T-helper 2 cell (primary cell): ENCODE data around the gene TCF4.

Source experiments
- DNase-seq, 5 experiments: peaks; one replicate each; pipeline versions ENCODE4 v3.0.0 to v3.0.0-alpha.2; 2012 to 2022

Gene TCF4

DNA sequence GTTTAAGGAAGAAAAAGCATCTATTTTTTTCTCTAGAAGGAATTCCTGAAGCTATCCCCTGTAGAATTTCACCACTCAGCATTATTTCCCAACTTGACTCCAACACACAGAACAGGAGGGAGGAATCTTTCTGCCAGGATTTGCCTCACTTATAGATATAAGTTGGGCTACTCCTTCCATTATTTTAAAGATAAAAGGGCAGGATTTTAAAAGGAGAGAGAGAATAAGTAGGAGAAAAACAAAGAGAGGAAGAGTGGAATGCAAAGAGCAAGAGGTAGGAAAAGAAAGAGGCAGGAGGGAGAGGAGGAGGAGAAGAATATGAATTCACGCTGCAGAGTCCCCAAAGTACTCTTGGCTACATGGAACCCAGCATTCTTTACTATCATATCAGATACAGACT is 182.5 kb downstream of the TCF4 start:
- DNase-seq: no peak

DNA sequence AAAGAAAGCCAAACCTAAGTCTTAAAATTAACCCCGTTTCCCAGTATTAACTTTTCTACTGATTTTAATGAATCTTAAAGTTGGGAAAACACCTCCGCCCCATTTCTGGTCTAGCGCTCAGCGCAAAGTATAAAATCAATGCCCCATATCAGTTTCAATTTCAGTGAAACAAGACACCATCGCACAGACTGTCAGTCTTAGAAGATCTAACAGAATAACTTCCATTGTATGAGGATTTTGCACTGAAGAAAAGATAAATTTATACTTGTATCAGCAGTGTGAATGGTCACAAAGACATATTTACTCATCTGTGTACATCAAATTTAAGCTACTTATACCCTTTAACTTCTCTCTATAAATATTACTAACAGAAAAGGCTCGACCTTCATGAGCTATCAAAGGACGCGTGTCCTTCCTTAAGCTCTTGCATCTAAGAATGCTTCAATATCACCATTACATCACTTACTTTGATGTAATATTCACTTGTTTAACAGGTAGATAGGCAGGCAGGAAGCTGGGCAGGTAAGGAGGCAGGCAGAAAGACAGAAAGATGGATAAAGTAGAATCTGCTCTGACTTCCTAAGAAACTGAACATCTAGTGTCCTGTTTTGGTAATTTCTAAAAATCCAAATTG is 183.0 kb downstream of the TCF4 start:
- DNase-seq: no peak

DNA sequence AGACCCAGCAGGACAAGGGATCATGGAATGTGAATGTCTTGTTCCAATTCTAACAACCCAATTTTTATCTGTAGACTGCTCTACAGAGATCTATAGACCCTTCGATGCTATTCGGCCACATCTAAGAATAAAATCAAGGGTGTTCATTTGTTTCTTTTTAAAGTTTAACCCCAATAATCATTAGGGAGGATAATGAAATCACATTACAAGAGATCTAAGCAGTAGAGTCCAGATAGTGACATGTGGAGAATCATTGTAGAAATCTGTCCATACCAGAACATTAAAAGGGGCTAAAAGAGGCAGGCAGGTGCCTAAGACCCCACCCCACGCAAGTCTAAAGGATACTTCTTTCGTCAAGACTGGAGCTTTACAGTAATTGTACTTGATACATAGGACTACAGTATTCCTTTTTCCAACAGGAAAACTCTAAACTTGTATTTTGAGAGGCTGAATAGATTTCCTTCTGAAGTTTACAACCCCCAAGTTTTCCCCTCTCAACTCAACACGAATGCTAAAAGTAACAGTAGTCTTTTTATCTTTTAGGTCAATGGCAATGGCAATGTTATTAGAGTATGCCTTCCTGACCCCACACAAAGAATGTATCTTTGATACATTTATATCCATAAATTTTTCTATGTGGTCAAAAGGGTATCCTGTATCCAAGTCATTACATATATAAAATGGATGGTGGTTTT is 183.7 kb downstream of the TCF4 start:
- DNase-seq: no peak

DNA sequence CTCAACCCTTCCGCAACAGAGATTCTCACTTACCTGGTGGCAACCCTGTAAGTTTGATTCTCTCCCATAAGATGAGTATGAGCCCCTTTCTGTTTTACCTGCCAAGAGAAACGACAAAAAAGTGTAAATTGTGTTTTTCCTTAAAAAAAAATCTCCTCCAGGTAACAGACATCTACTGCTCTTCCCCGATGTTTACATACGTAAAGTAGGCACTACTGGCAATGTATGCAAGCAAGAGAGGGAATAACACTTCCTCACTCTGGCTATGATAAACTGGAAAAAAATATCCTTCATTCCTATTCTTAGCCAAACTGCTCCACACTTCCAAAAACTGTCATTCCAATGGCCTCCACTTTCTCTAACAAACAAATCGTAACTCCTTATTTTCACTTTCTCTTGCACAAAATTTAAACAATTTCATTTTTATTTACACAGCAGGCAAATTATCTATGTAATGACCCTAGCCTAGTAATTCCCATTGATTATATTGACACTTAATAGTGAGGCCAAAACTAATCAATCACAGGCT is 184.5 kb downstream of the TCF4 start:
- DNase-seq: no peak

DNA sequence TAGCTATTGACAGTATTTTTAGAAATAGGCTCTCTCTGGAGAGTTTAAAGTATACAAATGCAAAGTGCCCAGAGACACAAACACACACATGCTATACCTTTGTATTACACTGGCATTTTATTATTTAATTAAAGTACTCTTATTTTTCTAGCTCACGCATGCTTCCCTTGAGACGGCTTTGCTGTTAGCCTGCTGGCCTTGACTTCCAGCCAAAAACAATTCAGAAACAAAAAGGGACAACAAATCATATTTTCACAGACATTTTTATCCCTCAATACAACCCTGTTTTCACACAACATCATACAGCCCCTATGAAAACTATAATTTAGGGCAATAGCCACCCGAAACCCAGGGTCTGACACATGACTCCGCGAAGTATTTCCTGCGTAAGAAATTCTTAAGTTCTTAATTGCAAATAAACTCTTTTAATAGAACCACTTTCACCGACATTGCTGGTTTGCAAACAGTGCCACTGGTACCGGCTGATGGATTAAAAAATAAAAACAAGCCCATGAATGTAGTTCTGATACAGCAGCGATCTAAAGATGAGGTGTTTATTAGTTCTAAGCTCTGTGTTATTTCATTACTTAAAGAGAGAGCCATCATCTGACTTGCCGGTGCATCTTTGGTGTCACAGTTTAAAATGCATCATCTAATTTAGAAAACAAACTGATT is 185.1 kb downstream of the TCF4 start:
- no peak for DNase-seq

DNA sequence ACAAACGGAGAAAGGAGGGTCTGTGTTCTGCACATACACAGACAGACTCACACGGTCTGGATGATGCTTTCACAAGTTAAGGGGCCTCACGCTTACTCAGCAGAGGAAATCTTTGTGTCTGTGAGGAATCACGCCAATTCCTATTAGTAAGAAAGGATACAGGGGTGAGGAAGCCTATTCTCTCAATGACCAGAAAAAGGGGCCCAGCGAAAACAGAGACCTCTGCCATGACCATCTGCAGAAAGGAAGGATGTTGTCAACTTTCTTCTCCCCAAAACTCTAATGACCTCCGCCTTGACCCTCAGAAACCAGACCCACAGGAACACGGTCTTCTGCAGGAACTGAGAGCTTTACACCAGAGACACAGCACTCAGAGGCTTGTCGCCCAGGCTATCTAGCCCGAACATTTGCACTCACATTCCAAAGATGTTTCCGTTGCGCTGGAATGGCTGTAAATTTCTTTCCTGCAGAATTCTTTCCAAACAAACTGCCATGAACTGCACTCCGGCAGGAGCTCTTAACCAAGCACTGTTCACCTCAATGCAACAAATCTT is 186.3 kb downstream of the TCF4 start:
- no peak for DNase-seq

DNA sequence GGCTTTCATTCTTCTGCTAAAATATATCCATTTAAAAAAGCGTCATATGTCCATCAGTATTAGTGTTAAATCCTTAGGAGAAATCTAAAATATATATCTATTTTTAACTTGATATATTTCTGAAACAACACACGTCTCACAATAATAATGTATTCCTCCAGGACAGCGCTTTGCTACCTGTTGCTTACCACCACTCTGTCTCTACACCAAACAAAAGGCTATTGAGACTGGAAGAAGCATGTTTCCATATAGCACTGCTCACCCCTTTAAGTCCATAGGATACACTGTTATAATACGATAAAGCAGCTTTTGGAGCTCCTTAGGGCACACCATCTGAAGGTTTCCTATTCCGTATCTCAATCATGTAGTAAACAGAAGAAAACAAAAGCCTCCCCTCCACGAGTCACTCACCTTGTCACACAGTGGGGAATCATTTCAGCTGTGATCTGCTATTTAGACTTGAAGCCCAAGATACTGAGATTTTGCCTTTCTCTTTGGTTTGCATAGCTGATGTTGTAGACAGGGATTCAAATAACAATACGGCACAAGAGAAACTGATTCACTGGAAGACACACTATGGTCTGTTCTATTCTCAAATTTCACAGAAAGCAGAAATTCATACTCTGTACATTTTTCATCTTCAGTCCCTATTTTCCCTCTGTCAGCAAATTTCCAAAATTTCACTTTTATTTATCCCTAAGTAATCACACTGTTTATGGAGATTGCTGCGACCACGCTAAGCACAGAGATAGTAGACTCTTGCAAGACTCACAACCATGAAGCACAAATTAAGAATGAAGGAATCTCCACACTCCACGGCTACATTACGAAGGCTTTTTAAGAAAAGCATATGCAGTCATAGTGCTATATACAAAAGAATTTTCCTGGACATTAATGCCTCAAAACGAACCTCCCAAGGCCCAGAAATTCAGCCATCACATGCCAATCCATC is 187.1 kb downstream of the TCF4 start:
- no peak for DNase-seq

DNA sequence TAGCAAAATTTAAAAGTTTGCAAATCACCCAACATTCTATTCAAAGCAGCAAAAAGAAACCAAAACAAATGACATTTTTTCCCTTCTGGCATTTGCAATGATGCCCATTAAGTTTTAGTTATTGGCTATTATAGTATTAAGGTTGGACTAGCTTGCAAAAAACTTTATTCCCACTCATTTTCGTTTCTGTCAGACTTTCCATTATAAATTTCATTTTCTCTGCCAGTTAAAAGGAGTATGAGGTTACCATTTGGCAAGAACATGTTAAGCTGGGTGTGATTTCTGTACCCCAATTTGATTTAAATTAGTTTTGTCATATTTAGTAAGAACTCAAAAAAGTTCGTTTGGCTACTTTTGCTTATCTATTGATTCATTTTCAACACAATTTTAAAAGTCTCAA is 187.9 kb downstream of the TCF4 start:
- DNase-seq: no peak

DNA sequence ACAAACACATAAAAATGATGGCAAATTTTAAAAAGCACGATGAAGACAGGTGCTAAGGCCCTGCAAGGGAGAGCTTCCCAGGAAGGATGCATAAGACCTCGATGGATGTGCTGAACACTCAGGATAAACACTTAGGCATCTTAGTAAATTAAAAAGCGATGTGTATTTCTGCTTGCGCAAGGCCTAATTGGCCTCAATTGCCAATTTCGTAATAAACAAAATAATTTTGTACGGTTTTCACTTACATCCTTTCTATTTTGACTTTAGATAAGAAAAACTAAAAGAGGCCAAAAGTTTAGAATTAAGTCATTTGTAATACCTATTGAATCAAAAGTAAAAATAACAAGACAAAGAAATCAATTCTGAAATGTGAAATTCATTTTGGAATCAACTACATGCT is 189.1 kb downstream of the TCF4 start:
- DNase-seq: no peak

DNA sequence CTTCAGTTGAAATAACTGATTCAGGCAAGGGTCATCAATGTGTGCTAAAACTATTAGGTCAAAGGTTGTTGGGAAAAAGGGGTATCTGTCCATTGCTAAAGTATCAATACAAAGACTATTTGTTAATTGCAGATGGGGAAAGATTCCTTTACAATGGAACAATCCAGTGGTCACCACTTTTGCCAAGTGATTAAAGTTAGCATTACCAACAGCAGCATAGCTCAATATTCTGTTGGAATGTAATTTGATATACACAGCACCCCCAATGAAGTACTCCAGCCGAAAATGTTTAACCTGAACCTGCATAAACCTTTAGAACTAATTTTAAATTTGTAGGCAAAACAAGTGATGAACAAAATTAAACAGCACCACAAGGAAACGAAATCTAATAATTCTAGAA is 191.0 kb downstream of the TCF4 start:
- DNase-seq: no peak

DNA sequence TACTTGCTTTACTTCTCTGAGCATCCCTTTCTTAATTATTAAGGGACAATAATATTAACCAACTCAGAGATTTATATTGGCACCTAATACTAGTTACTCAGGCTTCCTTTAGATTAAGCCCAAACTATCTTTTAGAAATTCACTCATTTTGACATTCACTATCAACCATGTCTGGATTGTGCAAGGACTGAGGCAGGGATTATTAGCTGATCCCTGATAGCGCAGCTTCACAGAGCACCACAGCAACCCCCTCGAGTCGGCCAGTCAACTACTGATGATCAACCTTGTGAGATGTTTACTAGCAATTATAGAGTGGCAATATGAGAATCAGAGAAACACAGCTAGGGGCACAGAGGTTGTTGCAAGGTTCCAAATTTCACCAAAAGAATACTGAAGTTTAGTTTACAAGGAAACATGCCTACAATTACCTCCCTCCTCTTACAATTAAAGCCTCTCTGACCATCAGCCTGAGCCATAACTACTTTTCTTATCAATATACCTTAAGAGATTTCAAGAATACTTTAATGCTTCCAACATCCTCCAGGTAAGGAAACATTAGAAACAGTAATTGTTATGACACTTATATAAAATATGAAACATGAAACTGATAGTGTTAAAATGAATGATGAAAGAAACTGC is 191.6 kb downstream of the TCF4 start:
- DNase-seq: no peak

DNA sequence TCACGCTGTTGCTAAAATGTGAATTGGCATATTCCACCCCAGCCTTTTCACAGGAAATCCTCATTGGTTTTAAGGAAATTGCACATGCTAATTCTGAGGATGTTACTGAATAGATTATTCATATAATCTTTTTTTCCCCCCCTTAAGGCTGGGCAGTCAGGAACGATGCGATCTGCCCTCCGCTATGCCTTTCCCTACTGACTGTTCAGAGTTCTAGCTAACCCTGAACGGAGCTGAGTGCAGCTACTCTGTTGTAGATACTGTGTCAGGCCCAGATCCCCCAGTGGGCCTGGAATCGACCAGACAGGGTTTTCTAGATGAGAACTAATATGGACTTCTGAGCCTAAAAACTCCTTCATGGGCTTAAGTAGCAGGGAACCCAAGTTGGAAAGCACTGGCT is 192.2 kb downstream of the TCF4 start:
- no peak for DNase-seq

DNA sequence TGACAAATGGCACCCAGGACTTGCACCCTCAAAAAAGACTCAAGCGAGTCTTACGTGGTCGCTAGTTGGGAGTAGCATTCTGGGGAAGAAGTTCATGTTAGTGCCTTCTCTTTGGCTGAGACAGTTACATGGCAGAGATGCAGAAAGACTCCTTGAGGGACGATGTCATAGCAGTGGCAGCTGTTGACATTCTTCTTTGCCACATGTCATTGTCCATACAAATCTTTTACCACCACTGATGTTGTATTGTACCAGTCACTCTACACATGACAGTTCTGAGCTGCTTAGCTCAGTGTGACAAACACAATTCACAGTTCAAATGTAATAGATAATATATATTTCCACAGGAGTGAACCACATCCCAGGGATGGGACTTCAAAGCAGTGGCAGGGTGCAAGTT is 197.1 kb downstream of the TCF4 start:
- DNase-seq: no peak

DNA sequence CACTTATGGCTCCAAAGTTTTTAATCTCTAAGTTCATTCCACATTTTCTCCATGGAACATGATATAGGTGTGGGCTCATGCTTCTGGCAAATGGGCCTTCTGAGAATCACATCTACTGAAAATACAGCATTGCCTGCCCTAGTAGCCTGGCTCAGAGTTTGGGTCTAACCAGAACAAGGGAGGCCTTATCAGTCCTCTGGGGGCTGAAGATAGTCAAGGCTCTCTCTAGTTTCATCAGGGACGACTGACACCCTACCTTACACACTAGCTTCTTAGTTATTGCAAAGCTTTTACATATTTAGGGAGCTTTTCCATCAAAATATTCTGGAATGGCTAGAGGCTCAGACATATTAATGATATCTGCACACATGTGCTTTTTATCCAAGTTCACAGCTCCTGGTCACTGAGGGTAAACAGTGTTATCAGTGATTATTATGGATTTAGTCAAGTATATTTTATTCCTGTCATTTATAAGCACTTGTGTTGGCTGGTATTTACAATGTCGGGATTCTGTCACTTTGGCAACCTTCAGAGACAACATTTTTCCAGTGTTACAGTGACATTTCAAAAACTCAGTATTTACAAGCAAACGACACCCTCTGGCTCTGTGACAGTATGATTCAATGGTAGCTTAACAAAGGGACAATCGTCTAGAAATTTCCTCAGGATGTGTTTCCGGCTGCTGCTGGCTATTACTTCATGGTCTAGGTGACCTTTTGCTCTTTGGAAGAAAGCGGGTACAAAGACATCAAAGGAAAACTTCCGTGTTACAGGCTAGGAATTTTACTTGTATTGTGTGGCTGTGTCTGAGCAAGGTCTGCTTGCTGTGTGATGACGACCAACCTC is 200.6 kb downstream of the TCF4 start:
- DNase-seq: no peak

DNA sequence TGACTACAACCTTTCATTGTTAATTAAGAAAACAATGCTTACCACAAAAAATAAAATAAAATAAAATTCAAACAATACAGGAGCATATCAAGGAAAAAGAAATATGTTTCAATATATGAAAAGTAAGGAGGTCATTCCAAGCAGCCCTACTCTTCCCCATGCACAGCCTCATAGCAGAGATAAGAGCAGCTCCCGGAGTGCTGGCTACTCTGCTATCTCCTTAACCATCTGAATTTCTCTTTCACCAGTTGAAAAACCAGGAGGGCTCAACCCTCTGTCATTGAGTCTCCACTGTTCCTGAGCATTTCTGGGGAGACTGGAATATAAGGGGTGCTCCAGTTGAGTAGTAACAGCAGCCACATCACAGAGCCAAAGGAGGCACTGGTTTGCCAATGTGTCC is 201.4 kb downstream of the TCF4 start:
- DNase-seq: no peak

DNA sequence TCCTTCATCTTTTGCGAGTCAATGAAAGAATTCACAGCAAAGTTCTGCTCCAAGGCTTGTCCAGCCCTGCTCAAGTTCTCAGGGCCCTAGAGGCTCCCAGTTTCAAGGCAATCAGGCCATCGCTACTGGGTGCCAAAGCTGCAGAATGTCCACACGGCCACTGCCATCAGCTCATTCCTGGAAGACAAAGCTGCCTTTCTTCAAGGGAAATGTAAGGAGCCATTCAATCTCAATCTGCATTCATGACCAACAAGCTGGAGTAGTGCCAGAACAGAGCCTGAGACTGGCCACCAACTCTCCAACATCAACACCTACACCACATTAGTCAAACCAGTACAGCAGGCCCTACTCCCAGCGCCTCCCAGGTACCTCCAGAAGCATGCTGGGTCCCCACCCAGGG is 202.2 kb downstream of the TCF4 start:
- no peak for DNase-seq

DNA sequence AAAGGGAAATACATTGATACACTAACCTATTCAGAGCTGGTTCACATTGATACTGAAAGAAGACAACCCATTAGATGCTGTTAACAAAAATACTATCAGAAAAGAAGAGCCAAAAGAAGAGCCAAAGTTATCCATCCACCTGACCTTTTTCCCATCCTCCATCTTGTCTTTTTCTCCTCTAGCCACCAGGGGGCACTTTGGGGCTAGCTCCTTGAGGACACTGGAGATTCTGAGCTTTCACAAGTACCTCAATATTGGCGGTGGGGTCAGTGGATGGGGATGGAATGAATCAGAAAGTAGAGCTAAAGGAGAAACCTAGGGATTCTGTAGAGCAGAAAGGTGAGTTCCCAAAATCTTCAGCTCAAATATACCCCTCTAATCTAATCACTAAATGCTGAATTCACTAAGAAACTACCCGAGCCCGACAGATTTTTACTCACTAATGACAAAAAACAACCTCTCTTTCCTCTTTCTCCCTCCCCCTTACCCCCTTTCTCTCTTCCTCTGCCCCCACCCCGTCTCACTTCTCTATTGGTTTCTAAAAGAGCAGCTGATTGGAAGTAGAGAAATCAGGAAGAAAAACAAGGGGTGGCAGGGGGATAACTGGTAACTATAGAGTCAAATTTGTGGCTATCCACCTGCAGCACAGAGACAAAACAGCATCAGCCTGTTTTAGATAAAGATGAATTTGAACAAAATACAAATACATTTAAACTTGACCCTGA is 203.3 kb downstream of the TCF4 start:
- no peak for DNase-seq

DNA sequence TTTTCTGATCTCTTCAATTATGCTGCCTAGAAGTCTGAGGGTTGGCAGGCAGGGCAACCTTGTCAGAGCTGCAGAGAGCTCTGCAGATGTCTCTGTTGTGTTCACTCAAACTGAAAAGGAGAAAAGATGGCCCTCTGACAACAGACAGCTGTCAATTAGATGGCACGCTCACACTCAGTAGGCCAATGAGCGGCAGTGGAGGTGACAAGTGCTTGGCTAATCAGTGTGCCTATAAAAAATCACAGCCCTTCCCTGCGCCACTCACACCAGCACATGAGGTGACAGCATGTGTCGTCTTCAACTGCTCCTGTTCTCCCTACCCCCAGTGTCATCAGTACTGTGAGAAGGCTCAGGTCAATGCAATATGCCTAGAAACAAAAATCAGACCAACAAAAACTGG is 203.9 kb downstream of the TCF4 start:
- DNase-seq: no peak

DNA sequence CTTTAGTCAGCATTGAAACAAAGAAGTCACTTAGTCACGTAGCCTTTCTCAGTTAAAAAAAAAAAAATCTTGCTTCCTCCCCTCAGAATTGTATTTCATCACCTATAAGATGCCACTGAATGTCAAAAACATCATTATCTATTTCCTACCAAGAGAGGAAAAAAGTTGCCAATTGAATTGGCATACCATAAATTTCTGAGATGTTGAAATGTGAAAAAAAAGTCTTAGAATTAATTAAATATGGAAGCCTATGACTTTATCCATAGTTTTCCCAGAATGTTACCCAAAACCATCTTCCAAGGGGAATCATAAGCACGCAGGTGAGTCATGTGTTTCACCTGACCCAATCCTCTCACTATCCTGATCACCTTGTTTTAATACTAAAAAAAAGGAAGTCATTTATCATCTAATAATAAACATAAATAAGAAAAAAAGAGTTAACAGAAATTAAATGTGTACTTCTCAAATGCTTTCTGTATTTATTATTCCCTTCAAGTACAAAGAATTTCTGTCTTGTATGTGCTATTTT is 205.7 kb downstream of the TCF4 start:
- no peak for DNase-seq

DNA sequence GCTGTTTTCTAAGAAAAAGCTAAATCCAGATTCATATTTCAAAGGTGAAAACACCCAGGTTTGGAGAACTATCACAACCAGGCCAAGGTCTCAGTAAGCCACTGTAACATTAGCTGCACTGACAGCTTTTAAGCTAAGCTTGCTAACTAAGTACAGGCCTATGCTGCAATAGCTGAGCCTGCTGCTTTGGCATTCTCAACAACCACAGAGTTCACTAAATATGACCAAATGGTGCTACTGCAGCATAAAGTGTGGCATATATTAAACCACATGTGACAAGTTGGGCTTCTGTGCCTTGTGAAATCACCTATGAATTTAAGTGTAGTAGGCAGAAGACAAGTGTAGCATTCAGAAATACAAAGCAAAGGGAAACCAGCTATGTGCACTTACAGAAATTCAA is 206.7 kb downstream of the TCF4 start:
- DNase-seq: peak in 1 of 5 experiments; percentile 72
